ENCODE results near the gene BCL3. TPM values are rescaled to one million over a fixed set of nuclear protein-coding genes. Genes with fewer than 3 reads are reported as not detected.
A peak's percentile ranks its signal among the peaks of the same experiment; 100 is the strongest.

BCL3 gene
- total and polyA plus RNA-seq, 2 of the 13 experiments (the other 11 are each of a cell fraction or from before 2014, with no cell fraction given), result 2.3 to 4.0 TPM

GRCh38 chr19:44807652-44808462, 59.3 kb downstream of the BCL3 start (continued):
- no peak; the same call in 1 of the 2 replicates for TF ChIP-seq RNF219 (CRISPR knock-in tag; IDR thresholded peaks at IDR 0.05)
- no peak; the same call in none of the 2 replicates for TF ChIP-seq ZBTB39 (CRISPR knock-in tag; IDR thresholded peaks at IDR 0.05)
- TF ChIP-seq DMTF1 (CRISPR knock-in tag; IDR thresholded peaks at IDR 0.05), result no peak
- TF ChIP-seq ZFX (CRISPR knock-in tag; IDR thresholded peaks at IDR 0.05; ENCODE audit: low read depth), result peak; percentile 57
- no peak for TF ChIP-seq ZNF737 (CRISPR knock-in tag; IDR thresholded peaks at IDR 0.05; ENCODE audit: borderline replicate concordance)
- no peak for TF ChIP-seq DR1 (CRISPR knock-in tag; IDR thresholded peaks at IDR 0.05)
- peak; percentile 99 for TF ChIP-seq CTCF (CRISPR knock-in tag; IDR thresholded peaks at IDR 0.05)
- TF ChIP-seq HOXA3 (CRISPR knock-in tag; IDR thresholded peaks at IDR 0.05), result peak; percentile 69
- TF ChIP-seq SSRP1 (CRISPR knock-in tag; IDR thresholded peaks at IDR 0.05), result peak; percentile 37; the same call in 1 of the 2 replicates
- TF ChIP-seq CREB1 (IDR thresholded peaks at IDR 0.05), result no peak
- no peak for TF ChIP-seq CREB1 (CRISPR knock-in tag; IDR thresholded peaks at IDR 0.05)
- peak; percentile 45; the same call in 1 of the 2 replicates for TF ChIP-seq ZNF768 (CRISPR knock-in tag; IDR thresholded peaks at IDR 0.05)
- no peak for TF ChIP-seq NFYB (CRISPR knock-in tag; IDR thresholded peaks at IDR 0.05)
- no peak; the same call in 1 of the 2 replicates for TF ChIP-seq ZSCAN21 (CRISPR knock-in tag; IDR thresholded peaks at IDR 0.05; ENCODE audit: borderline replicate concordance)
- TF ChIP-seq ZBTB44 (CRISPR knock-in tag; IDR thresholded peaks at IDR 0.05), result no peak
- TF ChIP-seq TBX3 (IDR thresholded peaks at IDR 0.05; ENCODE audit: borderline replicate concordance), result no peak
- no peak for TF ChIP-seq ATF7 (IDR thresholded peaks at IDR 0.05)
- TF ChIP-seq ATF7 (CRISPR knock-in tag; IDR thresholded peaks at IDR 0.05), result no peak
- TF ChIP-seq ZNF441 (CRISPR knock-in tag; IDR thresholded peaks at IDR 0.05; ENCODE audit: borderline replicate concordance), result no peak
- no peak for TF ChIP-seq SIN3A (IDR thresholded peaks at IDR 0.05; ENCODE audit: borderline replicate concordance, low read depth, low read length)
